ENCODE measurements around the gene LAMA1.

GRCh38 chr18:7152440-7152839 is 34.8 kb upstream of the LAMA1 start:
- TF ChIP-seq POLR2AphosphoS5 (IDR thresholded peaks at IDR 0.05) (no peak), POLR2A (IDR thresholded peaks at IDR 0.05) (no peak)
- TF ChIP-seq, protein P1, sequence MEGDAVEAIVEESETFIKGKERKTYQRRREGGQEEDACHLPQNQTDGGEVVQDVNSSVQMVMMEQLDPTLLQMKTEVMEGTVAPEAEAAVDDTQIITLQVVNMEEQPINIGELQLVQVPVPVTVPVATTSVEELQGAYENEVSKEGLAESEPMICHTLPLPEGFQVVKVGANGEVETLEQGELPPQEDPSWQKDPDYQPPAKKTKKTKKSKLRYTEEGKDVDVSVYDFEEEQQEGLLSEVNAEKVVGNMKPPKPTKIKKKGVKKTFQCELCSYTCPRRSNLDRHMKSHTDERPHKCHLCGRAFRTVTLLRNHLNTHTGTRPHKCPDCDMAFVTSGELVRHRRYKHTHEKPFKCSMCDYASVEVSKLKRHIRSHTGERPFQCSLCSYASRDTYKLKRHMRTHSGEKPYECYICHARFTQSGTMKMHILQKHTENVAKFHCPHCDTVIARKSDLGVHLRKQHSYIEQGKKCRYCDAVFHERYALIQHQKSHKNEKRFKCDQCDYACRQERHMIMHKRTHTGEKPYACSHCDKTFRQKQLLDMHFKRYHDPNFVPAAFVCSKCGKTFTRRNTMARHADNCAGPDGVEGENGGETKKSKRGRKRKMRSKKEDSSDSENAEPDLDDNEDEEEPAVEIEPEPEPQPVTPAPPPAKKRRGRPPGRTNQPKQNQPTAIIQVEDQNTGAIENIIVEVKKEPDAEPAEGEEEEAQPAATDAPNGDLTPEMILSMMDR (IDR thresholded peaks at IDR 0.05): no peak
